Adrenal gland (tissue), 5 donors: ENCODE measurements around the gene RNF112.

ENCODE experiments used
- CTCF ChIP-seq, 6 experiments: fragments of 450-650 bp in 4 of 6; fragments of 200-600 bp in 2 of 6; sonication (generic) in 1 of 6; IDR thresholded peaks; 1 replicate in 5 of 6; 2 replicates in 1 of 6; pipeline versions ENCODE4 v1.5.1 to v1.8.0; 2016 to 2021; ENCODE audit warnings: antibody characterized with exemption in 6 of 6, mild to moderate bottlenecking in 2 of 6, moderate library complexity in 1 of 6
- POLR2A ChIP-seq, 2 donors: fragments of 450-650 bp; IDR thresholded peaks; one replicate each; pipeline ENCODE4 v1.6.1; 2017; ENCODE audit warnings: antibody characterized with exemption in 2 of 2, mild to moderate bottlenecking in 2 of 2, moderate library complexity in 1 of 2
- donor health status: DM: no; HTN: no; CAD: no.

GRCh38 chr17:19374136-19374535, 36.9 kb upstream of the RNF112 start:
- TF ChIP-seq CTCF (IDR thresholded peaks at IDR 0.05) (no peak), POLR2A (IDR thresholded peaks at IDR 0.05) (no peak)
